GM12878 (cell line): ENCODE results near the gene ATXN1. TPM values are rescaled to one million over a fixed set of nuclear protein-coding genes. Genes with fewer than 3 reads are reported as not detected.

Experiments used
- ATF7 ChIP-seq: fragments of 450-650 bp; IDR thresholded peaks from 2 replicates; pipeline ENCODE4 v1.6.1; 2016; ENCODE audit warnings: low read depth, mild to moderate bottlenecking
- BCLAF1 ChIP-seq: fragments of 450-650 bp; IDR thresholded peaks from 2 replicates; pipeline ENCODE4 v1.6.1; 2017; ENCODE audit warnings: antibody characterized with exemption, mild to moderate bottlenecking, moderate library complexity
- CHD4 ChIP-seq: fragments of 200-600 bp; sonication (generic); IDR thresholded peaks from 2 replicates; pipeline ENCODE4 v1.6.1; 2016; ENCODE audit warnings: mild to moderate bottlenecking
- EP300 ChIP-seq, 2 experiments: fragments of 150-350 bp in 1 of 2; IDR thresholded peaks; 2 replicates each; pipeline ENCODE4 v1.6.1; 2011 to 2012; ENCODE audit warnings: low read depth in 2 of 2, low read length in 2 of 2, borderline replicate concordance in 1 of 2, improper control_type of control experiment in 1 of 2, inconsistent platforms in 1 of 2; ENCODE audit not compliant: control insufficient read depth in 1 of 2
- JUND ChIP-seq: IDR thresholded peaks from 2 replicates; pipeline ENCODE4 v1.6.1; 2012; ENCODE audit warnings: low read depth, mild to moderate bottlenecking, low read length, improper control_type of control experiment, moderate library complexity
- MAX ChIP-seq: IDR thresholded peaks from 2 replicates; pipeline ENCODE4 v1.6.1; 2012; ENCODE audit warnings: low read depth, low read length, improper control_type of control experiment
- NR2C2 ChIP-seq: IDR thresholded peaks from 2 replicates; pipeline ENCODE4 v1.6.1; 2011; ENCODE audit warnings: borderline replicate concordance, low read depth; ENCODE audit not compliant: control insufficient read depth, insufficient read length
- PBX3 ChIP-seq: IDR thresholded peaks from 2 replicates; pipeline ENCODE4 v1.6.1; 2011; ENCODE audit warnings: mild to moderate bottlenecking, low read depth, low read length, moderate library complexity; ENCODE audit not compliant: insufficient replicate concordance
- SMAD5 ChIP-seq: IDR thresholded peaks from 2 replicates; pipeline ENCODE4 v1.6.1; 2016; ENCODE audit warnings: antibody characterized with exemption, low read depth
- SP1 ChIP-seq: IDR thresholded peaks from one replicate; pipeline ENCODE4 v1.6.1; 2011; ENCODE audit warnings: low read depth, low read length
- STAT3 ChIP-seq: IDR thresholded peaks from 2 replicates; pipeline ENCODE4 v1.6.1; 2011; ENCODE audit warnings: low read depth, low read length, improper control_type of control experiment
- ZBED1 ChIP-seq: IDR thresholded peaks from 2 replicates; pipeline ENCODE4 v1.6.1; 2016; ENCODE audit warnings: borderline replicate concordance
- ZNF24 ChIP-seq: fragments of 450-650 bp; IDR thresholded peaks from 2 replicates; pipeline ENCODE4 v1.6.1; 2017; ENCODE audit warnings: antibody characterized with exemption, mild to moderate bottlenecking
- ZZZ3 ChIP-seq: IDR thresholded peaks from 2 replicates; pipeline ENCODE4 v1.6.1; 2011; ENCODE audit warnings: low read depth; ENCODE audit not compliant: control insufficient read depth, insufficient read length
- polyA plus RNA-seq, 11 experiments: library from polyadenylated mRNA; depleted of rRNA in 4 of 11; unstranded in 6 of 11; stranded (reverse) in 5 of 11; fragments of >200 nt; fragmentation: Nextera tagmentation in 4 of 11; fragmentation: Illumina TruSeq in 1 of 11; extraction: Ambion mirVana in 4 of 11; extraction: Trizol in 1 of 11; gene quantifications; 1 replicate in 1 of 11; 2 replicates in 10 of 11; pipeline versions ENCODE4 v1.2.1 to v1.2.3, GENCODE V29; 2011 to 2016; ENCODE audit warnings: inconsistent platforms in 2 of 11, missing spikeins in 2 of 11, low read depth in 1 of 11
- total RNA-seq, 4 experiments: library from RNA; depleted of rRNA in 3 of 4; stranded (reverse); fragments of >200 nt in 3 of 4; fragmentation: Illumina TruSeq in 1 of 4; extraction: Trizol in 1 of 4; gene quantifications; 2 replicates each; pipeline versions ENCODE4 v1.2.1 to v1.2.3, GENCODE V29; 2013 to 2021
- TF ChIP-seq, protein P1 (sequence below): fragments of 450-650 bp; conservative IDR thresholded peaks from 2 replicates; pipeline ENCODE4 v1.6.1; 2017; ENCODE audit warnings: mild to moderate bottlenecking, moderate library complexity
- TF ChIP-seq, protein P2 (sequence below): fragments of 450-650 bp; IDR thresholded peaks from 2 replicates; pipeline ENCODE4 v1.6.1; 2017; ENCODE audit warnings: mild to moderate bottlenecking, moderate library complexity
- TF ChIP-seq, protein P3 (sequence below): IDR thresholded peaks from 2 replicates; pipeline ENCODE4 v1.6.1; 2012; ENCODE audit warnings: low read length, inconsistent platforms

The ATXN1 gene
- total and polyA plus RNA-seq, 10 of the 15 experiments (the other 5 are each of a cell fraction or from before 2014, with no cell fraction given), result 12.2 to 51.2 (median 20.5) TPM

DNA sequence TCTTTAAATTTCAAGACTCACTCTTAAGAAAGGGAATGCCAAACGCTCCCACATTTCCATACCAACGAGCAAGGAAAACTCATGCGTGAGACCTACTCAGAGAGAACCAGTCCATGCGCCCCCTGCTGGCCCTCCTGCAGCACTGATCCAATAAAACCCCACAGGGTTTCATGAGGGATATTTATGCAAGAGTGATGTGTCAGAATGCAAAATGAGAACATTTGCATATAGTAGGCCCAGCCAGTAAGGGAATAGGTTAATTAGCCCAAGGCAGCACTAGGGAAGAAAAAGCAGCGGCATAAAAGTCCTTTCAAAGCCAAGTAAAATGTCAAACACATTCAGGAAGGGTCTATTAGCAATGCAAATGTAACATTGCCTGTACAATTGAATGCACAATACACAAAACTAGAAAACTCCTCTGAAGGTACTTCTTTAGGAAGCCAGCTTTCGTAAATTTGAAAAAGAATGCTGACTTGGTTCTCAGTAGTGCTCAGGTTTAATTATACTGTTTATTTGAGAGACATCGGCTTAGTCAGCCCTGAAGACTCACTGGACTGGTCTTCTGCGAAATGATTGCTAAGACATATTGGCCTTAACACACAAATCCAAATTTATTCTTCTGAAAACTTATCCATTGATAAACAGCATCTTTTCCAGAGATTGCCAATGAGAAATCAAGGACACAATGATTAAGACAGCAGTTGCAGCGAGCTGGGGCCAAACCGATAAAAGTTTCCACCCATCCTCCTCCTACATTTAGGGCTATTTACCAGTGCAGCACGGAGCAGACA, 429.7 kb downstream of the ATXN1 start (continued):
- TF ChIP-seq, protein P1, sequence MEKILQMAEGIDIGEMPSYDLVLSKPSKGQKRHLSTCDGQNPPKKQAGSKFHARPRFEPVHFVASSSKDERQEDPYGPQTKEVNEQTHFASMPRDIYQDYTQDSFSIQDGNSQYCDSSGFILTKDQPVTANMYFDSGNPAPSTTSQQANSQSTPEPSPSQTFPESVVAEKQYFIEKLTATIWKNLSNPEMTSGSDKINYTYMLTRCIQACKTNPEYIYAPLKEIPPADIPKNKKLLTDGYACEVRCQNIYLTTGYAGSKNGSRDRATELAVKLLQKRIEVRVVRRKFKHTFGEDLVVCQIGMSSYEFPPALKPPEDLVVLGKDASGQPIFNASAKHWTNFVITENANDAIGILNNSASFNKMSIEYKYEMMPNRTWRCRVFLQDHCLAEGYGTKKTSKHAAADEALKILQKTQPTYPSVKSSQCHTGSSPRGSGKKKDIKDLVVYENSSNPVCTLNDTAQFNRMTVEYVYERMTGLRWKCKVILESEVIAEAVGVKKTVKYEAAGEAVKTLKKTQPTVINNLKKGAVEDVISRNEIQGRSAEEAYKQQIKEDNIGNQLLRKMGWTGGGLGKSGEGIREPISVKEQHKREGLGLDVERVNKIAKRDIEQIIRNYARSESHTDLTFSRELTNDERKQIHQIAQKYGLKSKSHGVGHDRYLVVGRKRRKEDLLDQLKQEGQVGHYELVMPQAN, result no peak
- TF ChIP-seq SMAD5, result no peak
- TF ChIP-seq STAT3, result no peak
- TF ChIP-seq PBX3, result no peak
- no peak for TF ChIP-seq ZZZ3
- TF ChIP-seq ZBED1, result no peak
- TF ChIP-seq ATF7, result no peak
- TF ChIP-seq SP1, result no peak
- TF ChIP-seq, protein P2, sequence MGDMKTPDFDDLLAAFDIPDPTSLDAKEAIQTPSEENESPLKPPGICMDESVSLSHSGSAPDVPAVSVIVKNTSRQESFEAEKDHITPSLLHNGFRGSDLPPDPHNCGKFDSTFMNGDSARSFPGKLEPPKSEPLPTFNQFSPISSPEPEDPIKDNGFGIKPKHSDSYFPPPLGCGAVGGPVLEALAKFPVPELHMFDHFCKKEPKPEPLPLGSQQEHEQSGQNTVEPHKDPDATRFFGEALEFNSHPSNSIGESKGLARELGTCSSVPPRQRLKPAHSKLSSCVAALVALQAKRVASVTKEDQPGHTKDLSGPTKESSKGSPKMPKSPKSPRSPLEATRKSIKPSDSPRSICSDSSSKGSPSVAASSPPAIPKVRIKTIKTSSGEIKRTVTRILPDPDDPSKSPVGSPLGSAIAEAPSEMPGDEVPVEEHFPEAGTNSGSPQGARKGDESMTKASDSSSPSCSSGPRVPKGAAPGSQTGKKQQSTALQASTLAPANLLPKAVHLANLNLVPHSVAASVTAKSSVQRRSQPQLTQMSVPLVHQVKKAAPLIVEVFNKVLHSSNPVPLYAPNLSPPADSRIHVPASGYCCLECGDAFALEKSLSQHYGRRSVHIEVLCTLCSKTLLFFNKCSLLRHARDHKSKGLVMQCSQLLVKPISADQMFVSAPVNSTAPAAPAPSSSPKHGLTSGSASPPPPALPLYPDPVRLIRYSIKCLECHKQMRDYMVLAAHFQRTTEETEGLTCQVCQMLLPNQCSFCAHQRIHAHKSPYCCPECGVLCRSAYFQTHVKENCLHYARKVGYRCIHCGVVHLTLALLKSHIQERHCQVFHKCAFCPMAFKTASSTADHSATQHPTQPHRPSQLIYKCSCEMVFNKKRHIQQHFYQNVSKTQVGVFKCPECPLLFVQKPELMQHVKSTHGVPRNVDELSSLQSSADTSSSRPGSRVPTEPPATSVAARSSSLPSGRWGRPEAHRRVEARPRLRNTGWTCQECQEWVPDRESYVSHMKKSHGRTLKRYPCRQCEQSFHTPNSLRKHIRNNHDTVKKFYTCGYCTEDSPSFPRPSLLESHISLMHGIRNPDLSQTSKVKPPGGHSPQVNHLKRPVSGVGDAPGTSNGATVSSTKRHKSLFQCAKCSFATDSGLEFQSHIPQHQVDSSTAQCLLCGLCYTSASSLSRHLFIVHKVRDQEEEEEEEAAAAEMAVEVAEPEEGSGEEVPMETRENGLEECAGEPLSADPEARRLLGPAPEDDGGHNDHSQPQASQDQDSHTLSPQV, result no peak
- TF ChIP-seq EP300 (IDR thresholded peaks at IDR 0.05; ENCODE audit: borderline replicate concordance in 1 of 2, control insufficient read depth in 1 of 2, low read depth in 2 of 2, low read length in 2 of 2), result no peak
- TF ChIP-seq, protein P3, sequence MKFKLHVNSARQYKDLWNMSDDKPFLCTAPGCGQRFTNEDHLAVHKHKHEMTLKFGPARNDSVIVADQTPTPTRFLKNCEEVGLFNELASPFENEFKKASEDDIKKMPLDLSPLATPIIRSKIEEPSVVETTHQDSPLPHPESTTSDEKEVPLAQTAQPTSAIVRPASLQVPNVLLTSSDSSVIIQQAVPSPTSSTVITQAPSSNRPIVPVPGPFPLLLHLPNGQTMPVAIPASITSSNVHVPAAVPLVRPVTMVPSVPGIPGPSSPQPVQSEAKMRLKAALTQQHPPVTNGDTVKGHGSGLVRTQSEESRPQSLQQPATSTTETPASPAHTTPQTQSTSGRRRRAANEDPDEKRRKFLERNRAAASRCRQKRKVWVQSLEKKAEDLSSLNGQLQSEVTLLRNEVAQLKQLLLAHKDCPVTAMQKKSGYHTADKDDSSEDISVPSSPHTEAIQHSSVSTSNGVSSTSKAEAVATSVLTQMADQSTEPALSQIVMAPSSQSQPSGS, result 0 out of 2 replicates have a peak, but pooled peaks have one; percentile 22
- no peak for TF ChIP-seq MAX
- no peak for TF ChIP-seq ZNF24
- TF ChIP-seq JUND, result no peak
- TF ChIP-seq BCLAF1, result no peak
- TF ChIP-seq CHD4, result no peak
- no peak for TF ChIP-seq NR2C2
